ENCODE measurements around the gene RFNG.

- no peak for TF ChIP-seq CTCF (IDR thresholded peaks at IDR 0.05)
- TF ChIP-seq POLR2A (IDR thresholded peaks at IDR 0.05) = no peak
These were observed 2.5 kb downstream of the RFNG start for GRCh38 chr17:82049106-82049505.

Measured in uterus (tissue), 2 donors.